HG02840 (cell line): ENCODE measurements around the gene MATK.
"Not testable (repeated sequence)": the region's sequence is repeated elsewhere in the genome, so short reads cannot be mapped to it uniquely, and the experiment has no call there.

Experiments used
- ATAC-seq: cut with Tn5 transposase; IDR thresholded peaks from one replicate; pipeline ENCODE4 v1.9.1; 2021; ENCODE audit warnings: mild to moderate bottlenecking, moderate library complexity, moderate number of reproducible peaks; ENCODE audit not compliant: unreplicated experiment, low FRiP score

MATK gene

DNA sequence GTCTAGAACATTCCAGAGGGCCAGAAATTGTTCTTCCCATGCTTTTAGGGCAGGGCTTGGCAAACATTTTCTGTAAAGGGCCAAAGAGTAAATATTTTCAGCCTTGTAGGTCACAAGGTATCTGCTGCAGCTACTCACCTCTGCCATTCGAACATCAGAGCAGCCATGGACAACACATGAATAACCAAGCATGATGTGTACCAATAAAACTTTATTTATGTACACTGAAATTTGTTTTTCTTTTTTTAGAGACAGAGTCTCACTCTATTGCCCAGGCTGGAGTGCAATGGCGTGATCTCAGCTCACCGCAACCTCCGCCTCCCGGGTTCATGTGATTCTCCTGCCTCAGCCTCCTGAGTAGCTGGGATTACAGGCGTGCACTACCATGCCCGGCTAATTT lies 28.5 kb downstream of the MATK start:
- not testable (repeated sequence) for ATAC-seq

DNA sequence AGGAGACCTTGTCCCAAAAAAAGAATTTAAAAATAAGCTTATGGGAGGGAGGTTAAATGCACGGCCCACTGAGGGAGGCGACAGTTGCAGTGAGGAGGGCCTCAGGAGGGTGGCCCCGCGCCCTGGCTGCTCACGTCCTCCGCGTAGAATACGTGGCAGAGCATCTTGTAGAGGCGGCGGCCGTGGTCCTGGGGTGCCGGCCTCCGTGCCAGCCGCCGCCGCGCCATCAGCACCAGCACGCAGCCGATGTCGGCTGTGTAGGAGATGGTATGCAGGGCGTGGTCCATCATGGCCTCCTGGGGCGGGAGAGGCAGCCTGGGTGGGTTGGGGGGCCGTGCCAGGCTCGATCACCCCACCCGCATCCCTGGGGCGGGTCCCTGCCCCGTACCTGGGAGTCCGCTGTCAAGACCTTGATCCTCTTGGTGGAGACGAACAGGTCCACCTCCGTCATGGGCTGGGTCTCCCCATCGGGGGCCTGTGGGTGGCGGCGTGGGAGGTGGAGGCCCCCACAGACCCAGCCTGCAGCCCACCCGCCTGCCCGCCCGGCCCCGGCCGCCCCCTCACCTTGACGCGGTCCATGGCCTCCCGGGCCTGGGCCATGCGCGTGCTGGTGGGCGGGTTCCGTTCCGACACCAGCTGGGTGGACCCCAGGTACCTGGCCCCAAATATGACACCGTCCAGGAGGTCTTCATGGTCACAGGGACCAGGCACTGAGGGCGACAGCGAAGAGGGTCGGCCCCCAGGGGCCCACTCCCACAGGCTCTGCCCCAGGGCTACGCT lies 32.4 kb downstream of the MATK start:
- no peak for ATAC-seq

DNA sequence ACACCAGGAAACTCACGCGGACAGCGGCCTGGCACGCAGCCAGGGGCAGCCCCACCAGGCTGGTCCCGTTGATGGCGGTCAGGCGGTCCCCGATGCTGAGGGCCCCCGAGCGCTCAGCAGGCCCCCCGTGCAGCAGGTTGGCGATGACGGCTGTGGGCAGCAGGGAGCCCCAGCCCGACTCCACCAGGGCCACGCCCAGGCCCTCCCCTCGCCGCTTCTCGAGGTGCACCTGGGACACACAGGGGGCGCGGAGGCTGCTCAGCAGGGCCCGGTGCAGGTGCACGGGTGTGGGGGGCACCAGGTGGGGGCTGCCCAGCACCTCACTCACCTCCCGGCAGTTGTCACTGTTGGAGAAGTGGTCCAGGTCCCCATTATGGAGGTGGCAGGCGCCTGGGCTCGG lies 33.7 kb downstream of the MATK start:
- ATAC-seq = no peak

DNA sequence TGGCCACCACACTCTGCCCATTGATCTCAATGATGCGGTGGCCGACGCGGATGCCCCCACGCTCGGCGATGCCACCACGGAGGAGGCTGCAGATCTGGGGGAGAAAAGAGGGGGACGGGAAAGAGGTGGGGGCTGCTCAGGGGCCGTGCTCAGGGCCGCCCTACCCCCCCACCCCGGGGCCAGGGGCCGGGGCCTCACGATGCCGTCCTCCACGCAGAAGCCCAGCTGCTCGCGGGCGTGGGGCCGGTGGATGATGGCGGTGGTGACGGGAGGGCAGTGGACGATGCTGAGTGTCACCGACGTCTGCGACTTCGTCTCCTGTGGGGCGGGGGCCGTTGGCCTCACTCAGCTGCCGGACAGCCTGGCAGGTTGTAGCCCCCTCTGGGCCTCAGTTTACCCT lies 34.9 kb downstream of the MATK start:
- no peak for ATAC-seq

- ATAC-seq = no peak
These were observed 36.0 kb downstream of the MATK start for GRCh38 chr19:3750211-3750610.

DNA sequence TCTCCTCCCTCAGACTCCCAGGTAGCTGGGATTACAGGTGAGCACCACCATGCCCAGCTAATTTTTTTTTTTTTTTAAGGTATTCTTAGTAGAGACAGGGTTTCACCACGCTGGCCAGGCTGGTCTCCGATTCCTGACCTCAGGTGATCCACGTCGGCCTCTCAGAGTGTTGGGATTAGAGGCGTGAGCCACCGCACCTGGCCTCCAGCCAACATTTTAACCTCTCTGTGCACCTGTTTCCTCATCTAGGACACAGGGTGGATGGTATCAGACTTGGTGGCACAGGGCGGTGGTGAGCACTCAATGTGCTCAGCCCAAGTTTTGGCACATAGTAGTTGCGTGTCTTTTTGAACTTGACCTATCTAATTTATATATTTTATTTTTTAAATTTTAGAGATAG lies 37.2 kb downstream of the MATK start:
- no peak for ATAC-seq

DNA sequence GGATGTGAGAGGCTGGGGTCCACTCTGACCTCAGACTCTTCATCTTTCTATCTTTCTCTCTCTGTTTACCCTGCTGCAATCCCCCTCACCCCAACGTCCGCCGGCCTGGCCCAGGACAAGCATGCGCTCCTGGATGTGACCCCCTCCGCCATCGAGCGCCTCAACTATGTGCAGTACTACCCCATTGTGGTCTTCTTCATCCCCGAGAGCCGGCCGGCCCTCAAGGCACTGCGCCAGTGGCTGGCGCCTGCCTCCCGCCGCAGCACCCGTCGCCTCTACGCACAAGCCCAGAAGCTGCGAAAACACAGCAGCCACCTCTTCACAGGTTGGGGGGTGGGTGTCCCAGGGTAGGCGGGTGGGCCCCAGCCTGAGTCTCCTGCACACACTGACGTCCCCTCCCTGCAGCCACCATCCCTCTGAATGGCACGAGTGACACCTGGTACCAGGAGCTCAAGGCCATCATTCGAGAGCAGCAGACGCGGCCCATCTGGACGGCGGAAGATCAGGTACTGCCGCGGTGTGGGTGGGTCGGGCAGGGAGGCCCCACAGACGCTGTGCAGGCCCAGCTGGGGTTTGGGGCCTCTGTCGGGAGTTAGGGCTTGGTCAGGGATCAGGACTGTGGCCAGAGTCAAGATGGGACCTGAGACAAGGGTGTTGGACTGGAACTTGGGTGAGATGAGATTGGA lies 39.7 kb downstream of the MATK start:
- no peak for ATAC-seq

GRCh38 chr19:3745363-3746045 lies 40.7 kb downstream of the MATK start:
- no peak for ATAC-seq

DNA sequence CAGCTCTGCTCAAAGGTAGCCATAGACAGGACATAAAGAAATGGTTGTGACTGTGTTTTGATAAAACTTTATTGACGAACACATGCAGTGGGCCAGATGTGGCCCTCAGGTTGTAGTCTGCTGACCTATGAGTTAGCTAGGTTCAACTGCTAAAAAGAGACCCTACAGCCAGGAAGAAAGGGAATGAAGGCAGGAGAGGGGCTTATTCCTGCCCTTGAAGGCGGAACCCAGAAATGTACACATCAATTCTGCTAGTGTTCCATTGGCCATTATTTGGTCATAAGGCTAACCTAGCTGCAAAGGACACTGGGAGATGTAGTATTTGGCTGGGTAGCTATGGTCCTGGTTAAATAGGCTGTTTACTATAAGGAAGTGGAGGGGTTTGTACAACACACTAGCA lies 42.7 kb downstream of the MATK start:
- ATAC-seq = no peak

GRCh38 chr19:3740431-3740830 lies 45.8 kb downstream of the MATK start:
- no peak for ATAC-seq

GRCh38 chr19:3738477-3739220 lies 47.5 kb downstream of the MATK start:
- ATAC-seq = no peak

DNA sequence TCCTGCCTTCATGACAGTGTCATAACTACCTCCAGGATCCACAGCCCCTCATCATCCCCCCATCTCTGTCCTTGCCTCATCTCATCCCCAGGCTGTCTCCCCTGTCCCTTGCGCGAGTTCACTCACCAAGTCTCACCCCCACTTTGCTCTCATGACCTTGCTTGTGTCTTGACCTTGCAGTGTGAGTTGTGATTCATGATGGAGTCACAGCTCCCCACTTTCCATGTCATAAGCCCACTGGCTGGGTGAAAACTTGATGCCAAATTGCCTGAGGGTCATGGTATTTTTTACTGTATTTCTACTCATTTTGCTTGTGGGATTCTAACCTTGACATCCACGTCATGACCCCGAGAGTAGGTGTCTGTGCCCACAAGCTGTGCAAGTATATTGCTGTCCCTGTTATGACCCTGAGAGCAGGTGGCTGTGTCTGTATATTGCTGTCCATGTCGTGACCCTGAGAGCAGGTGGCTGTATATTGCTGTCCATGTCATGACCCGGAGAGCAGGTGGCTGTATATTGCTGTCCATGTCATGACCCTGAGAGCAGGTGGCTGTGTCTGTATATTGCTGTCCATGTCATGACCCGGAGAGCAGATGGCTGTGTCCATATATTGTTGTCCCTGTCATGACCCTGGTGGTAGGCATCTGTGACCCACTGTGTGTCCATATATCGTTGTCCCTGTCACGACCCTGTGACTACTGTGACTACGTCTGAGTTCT lies 48.5 kb downstream of the MATK start:
- ATAC-seq = no peak

- no peak for ATAC-seq
These were observed 50.0 kb downstream of the MATK start for GRCh38 chr19:3736106-3736724.

- ATAC-seq = no peak
These were observed 51.9 kb downstream of the MATK start for GRCh38 chr19:3734310-3734600.

DNA sequence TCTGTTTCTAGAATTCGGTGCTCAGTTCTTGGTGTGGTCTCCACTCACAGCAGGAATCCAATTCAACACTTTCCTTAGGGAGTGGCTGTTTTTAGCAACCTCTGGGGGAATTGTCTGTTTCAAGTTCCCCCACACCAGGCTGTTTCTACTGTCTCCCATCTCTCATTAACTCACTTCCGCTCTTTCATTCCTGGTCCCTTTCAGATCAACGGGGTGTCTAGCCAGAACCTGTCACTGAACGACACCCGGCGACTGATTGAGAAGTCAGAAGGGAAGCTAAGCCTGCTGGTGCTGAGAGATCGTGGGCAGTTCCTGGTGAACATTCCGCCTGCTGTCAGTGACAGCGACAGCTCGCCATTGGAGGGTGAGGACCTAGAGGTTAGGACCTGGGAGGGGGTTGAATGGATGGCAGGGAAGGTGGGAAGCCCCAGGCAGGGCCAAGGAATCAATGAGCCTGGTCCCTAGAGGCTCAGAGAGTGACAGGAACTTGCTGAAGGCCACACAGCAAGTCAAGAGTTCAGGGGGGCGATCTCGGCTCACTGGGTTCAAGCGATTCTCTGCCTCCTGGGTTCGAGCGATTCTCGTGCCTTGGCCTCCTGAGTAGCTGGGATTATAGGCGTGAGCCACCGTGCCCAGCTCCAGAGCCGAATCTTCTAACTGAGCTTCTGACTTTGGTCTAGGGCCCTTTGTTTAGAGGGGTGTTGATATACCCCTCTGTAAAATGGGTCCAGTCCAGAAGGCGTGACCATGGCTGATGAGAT lies 52.5 kb downstream of the MATK start:
- ATAC-seq = no peak

- ATAC-seq = no peak
These were observed 54.1 kb downstream of the MATK start for GRCh38 chr19:3732108-3732507.

DNA sequence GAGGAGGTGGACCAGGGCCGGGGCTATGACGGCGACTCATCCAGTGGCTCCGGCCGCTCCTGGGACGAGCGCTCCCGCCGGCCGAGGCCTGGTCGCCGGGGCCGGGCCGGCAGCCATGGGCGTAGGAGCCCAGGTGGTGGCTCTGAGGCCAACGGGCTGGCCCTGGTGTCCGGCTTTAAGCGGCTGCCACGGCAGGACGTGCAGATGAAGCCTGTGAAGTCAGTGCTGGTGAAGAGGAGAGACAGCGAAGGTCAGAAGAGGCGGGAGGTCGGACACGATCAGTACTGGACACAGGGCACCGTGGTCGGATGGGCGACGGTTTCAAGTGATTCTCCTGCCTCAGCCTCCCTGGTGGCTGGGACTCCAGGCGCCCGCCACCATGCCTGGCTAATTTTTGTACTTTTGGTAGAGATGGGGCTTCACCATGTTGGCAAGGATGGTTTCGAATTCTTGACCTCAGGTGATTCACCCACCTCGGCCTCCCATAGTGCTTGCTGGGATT lies 55.7 kb downstream of the MATK start:
- no peak for ATAC-seq
